OCI-LY1 (cell line): ENCODE measurements around the gene CD93.

Experiments used
- EZH2 ChIP-seq: fragments of 200-600 bp; sonication (generic), shearing (Covaris generic); IDR thresholded peaks from 2 replicates; pipeline ENCODE4 v1.8.0; 2017; ENCODE audit warnings: borderline replicate concordance, mixed run types, mild to moderate bottlenecking, antibody characterized with exemption, low read length, moderate library complexity, mixed read lengths
- TF ChIP-seq, protein P1 (sequence below): fragments of 200-600 bp; sonication (generic), shearing (Covaris generic); IDR thresholded peaks from 2 replicates; pipeline ENCODE4 v1.5.1; 2017; ENCODE audit warnings: mild to moderate bottlenecking, antibody characterized with exemption, low read length, moderate library complexity, mixed read lengths

GRCh38 chr20:23065266-23066201 lies 20.6 kb downstream of the CD93 start:
- TF ChIP-seq, protein P1, sequence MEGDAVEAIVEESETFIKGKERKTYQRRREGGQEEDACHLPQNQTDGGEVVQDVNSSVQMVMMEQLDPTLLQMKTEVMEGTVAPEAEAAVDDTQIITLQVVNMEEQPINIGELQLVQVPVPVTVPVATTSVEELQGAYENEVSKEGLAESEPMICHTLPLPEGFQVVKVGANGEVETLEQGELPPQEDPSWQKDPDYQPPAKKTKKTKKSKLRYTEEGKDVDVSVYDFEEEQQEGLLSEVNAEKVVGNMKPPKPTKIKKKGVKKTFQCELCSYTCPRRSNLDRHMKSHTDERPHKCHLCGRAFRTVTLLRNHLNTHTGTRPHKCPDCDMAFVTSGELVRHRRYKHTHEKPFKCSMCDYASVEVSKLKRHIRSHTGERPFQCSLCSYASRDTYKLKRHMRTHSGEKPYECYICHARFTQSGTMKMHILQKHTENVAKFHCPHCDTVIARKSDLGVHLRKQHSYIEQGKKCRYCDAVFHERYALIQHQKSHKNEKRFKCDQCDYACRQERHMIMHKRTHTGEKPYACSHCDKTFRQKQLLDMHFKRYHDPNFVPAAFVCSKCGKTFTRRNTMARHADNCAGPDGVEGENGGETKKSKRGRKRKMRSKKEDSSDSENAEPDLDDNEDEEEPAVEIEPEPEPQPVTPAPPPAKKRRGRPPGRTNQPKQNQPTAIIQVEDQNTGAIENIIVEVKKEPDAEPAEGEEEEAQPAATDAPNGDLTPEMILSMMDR = no peak
- no peak for TF ChIP-seq EZH2
